HG02981 (cell line): ENCODE results near the gene SH2D7.

ENCODE experiments used
- ATAC-seq: cut with Tn5 transposase; IDR thresholded peaks from one replicate; pipeline ENCODE4 v1.9.1; 2021; ENCODE audit warnings: mild to moderate bottlenecking, moderate library complexity; ENCODE audit not compliant: unreplicated experiment

Gene SH2D7

GRCh38 chr15:78092261-78093041, at the start of gene SH2D7:
Gene SH2D7, plus strand, starts transcription at chr15:78092561. Its CDS starts 24 bp downstream, at chr15:78092585.
- ATAC-seq = no peak

GRCh38 chr15:78044407-78045155, 47.8 kb upstream of the SH2D7 start:
- ATAC-seq = no peak

GRCh38 chr15:78045189-78045588, 47.2 kb upstream of the SH2D7 start:
- no peak for ATAC-seq

GRCh38 chr15:78046796-78047341, 45.5 kb upstream of the SH2D7 start:
- ATAC-seq = no peak

- ATAC-seq = no peak
These were observed 44.4 kb upstream of the SH2D7 start for GRCh38 chr15:78047761-78048627.

GRCh38 chr15:78048628-78048920, 43.8 kb upstream of the SH2D7 start:
- ATAC-seq = no peak

- peak; percentile 62 for ATAC-seq
These were observed 42.5 kb upstream of the SH2D7 start for GRCh38 chr15:78049691-78050440.

- ATAC-seq = peak; percentile 21
These were observed 41.9 kb upstream of the SH2D7 start for GRCh38 chr15:78050441-78050809.

- ATAC-seq = no peak
These were observed 41.5 kb upstream of the SH2D7 start for GRCh38 chr15:78050826-78051225.

GRCh38 chr15:78051596-78051995, 40.8 kb upstream of the SH2D7 start:
- ATAC-seq = no peak

- ATAC-seq = no peak
These were observed 40.4 kb upstream of the SH2D7 start for GRCh38 chr15:78052001-78052401.

GRCh38 chr15:78052545-78052944, 39.8 kb upstream of the SH2D7 start:
- no peak for ATAC-seq

- no peak for ATAC-seq
These were observed 37.8 kb upstream of the SH2D7 start for GRCh38 chr15:78054518-78054917.

- no peak for ATAC-seq
These were observed 37.4 kb upstream of the SH2D7 start for GRCh38 chr15:78054966-78055365.

GRCh38 chr15:78055919-78056713, 36.2 kb upstream of the SH2D7 start:
- no peak for ATAC-seq

GRCh38 chr15:78056714-78057269, 35.6 kb upstream of the SH2D7 start:
- no peak for ATAC-seq

- no peak for ATAC-seq
These were observed 34.6 kb upstream of the SH2D7 start for GRCh38 chr15:78057803-78058202.

GRCh38 chr15:78058401-78058935, 33.9 kb upstream of the SH2D7 start:
- no peak for ATAC-seq
